GM12873 (cell line): ENCODE measurements around the gene DNMT3A.

Experiments
- TF ChIP-seq, protein P1 (sequence below): IDR thresholded peaks from 2 replicates; pipeline ENCODE4 v1.5.1; 2012; ENCODE audit warnings: low read depth, mild to moderate bottlenecking, moderate library complexity, low read length, control low read depth; ENCODE audit not compliant: insufficient read depth; ENCODE audit errors: missing control alignments

Gene DNMT3A

DNA sequence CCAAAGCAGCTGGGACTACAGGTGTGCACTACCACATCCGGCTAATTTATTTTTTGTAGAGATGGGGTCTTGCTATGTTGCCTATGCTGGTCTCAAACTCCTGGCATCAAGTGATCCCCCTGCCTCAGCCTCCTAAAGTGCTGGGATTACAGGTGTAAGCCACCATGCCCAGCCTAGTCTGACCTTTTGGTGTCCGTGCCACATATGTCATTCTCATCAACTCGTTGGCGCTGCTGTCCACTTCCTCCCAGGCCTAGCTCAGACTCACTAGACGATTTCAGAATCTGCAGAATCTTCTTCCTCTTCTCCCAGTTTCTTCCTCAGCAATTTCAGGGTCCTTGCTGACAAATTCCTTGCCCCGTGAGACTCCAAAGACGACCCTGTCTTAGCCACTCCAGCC, 39.8 kb upstream of the DNMT3A start:
- TF ChIP-seq, protein P1, sequence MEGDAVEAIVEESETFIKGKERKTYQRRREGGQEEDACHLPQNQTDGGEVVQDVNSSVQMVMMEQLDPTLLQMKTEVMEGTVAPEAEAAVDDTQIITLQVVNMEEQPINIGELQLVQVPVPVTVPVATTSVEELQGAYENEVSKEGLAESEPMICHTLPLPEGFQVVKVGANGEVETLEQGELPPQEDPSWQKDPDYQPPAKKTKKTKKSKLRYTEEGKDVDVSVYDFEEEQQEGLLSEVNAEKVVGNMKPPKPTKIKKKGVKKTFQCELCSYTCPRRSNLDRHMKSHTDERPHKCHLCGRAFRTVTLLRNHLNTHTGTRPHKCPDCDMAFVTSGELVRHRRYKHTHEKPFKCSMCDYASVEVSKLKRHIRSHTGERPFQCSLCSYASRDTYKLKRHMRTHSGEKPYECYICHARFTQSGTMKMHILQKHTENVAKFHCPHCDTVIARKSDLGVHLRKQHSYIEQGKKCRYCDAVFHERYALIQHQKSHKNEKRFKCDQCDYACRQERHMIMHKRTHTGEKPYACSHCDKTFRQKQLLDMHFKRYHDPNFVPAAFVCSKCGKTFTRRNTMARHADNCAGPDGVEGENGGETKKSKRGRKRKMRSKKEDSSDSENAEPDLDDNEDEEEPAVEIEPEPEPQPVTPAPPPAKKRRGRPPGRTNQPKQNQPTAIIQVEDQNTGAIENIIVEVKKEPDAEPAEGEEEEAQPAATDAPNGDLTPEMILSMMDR: no peak

- TF ChIP-seq, protein P1: no peak
These were observed 39.1 kb upstream of the DNMT3A start for GRCh38 chr2:25380586-25381375.

DNA sequence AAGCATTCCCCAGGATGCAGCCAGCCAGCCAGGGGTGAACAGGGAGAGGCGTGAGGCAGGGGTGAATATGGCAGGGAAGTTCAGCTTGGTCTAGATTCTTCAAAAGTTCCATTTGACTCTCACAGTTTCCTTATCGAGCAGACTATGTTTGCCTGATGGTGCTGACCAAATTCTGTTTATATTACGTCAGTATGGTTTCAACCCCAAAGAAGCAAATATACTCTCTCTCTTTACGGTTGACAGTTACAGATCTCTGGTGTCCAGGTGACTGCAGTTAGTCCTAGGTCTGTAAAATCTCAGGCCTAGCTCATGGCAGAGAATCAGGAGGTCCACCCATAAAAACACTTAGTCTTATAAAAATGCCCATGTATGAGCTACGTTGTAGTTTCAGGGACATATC, 38.3 kb upstream of the DNMT3A start:
- TF ChIP-seq, protein P1: no peak

DNA sequence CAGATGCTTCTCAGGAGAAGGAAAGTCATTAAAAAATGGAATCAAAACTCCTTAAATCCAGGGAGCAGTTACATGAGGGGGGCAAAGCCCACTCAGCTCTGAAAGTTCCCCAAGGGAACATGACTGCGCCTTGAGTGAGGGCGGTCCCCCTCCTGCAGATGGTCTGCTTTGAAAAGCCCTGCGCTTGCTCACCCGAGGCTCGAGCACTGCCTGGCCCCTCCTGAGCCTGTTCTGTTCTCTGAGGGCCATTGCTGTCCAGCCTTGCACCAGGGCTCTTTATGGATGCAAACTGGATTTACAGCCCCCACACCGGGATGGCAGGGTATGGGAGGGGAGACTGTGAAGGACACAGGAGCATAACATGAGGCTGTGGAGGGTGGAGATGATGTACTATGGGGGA, 37.8 kb upstream of the DNMT3A start:
- TF ChIP-seq, protein P1: no peak

DNA sequence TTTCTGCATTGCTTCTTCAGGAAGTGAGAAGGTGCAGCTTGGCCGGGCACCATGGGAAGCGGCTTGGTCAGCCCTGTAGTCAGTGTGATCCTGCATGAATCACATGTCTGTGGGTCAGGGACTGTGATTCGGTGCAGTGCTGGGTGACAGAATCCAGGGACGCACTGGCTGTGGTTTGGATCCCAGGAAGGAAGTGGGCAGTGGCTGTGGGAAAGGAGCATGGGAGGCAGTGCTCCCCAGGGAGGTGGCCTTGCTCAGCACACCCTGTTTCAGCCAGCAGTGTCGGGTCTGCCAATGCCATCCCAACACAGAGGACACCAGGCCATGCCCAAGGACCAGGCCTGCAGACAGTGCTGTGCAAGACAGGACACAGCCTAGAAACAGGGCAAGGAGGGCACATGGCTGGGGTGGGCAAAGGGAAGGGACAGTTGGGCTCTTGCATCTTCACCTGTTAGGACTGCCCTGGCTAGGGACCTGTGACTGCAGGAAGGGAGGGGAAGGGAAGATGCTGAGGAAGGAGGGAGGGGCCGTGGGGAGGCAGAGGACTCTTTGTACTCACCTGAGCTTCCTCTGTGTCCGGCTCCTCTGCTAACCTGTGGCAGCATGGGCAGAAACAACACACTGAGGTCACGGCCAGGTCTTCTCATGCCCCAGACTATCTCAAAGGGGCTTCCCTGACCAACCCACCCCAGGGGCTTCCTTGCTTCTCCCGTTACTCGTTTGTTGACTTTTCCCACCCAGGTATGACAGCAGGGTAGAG, 37.2 kb upstream of the DNMT3A start:
- TF ChIP-seq, protein P1: no peak

- TF ChIP-seq, protein P1: no peak
These were observed 36.2 kb upstream of the DNMT3A start for GRCh38 chr2:25377822-25378421.
